Fibroblast of skin of abdomen (primary cell): ENCODE results near the gene NDUFA12.

Source experiments
- DNase-seq: peaks from one replicate; pipeline ENCODE4 v3.0.0-alpha.2; 2013

Gene NDUFA12

DNA sequence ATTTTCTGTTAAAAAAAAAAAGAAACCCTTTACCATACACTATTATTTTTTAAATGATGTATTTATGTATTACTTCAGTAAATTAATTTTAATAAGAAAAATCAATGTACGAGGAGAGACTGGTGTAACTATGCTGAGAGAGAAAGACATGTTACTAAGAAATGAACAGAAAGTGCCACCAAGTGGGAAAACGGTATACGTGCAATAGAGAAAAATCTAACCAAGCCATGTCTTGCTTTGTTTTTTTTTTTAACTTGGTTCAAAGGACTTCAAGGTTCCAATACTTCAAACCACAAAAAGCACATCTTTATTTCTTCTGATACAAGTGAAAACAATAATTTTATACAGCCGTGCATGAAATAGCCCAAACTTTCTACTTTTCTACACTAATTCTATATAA, 22.9 kb downstream of the NDUFA12 start:
- peak; percentile 47 for DNase-seq

GRCh38 chr12:94979941-94980340, 23.6 kb downstream of the NDUFA12 start:
- no peak for DNase-seq

- DNase-seq = no peak
Measured at GRCh38 chr12:94977766-94978468, 25.6 kb downstream of the NDUFA12 start.

- peak; percentile 91 for DNase-seq
Measured at GRCh38 chr12:94973221-94973620, 30.3 kb downstream of the NDUFA12 start.

DNA sequence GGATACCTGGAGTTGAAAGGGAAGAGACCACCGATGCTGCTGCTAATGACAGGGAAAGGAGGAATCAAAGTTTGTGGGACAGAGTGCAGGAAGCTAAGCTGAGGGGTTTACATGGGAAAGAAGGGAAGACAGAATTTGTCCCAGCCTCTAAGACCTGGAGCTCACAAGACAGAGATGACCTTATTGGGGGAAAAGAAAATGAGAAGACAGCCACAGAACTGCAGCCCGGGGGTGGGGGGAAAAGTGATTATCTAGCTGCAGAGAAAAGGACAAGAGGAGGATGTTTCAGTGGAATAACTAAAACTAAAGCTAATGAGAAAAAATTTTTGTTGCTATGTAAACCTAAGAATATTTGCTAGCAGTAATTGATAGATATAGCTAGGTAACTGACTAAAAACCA, 30.7 kb downstream of the NDUFA12 start:
- DNase-seq = peak; percentile 18

GRCh38 chr12:94971923-94972322, 31.6 kb downstream of the NDUFA12 start:
- DNase-seq = no peak

- no peak for DNase-seq
Measured at GRCh38 chr12:94970560-94970959, 32.9 kb downstream of the NDUFA12 start.

- DNase-seq = no peak
Measured at GRCh38 chr12:94969424-94969823, 34.1 kb downstream of the NDUFA12 start.

GRCh38 chr12:94965982-94966630, 37.4 kb downstream of the NDUFA12 start:
- no peak for DNase-seq

- no peak for DNase-seq
Measured at GRCh38 chr12:94963649-94964048, 39.8 kb downstream of the NDUFA12 start.

DNA sequence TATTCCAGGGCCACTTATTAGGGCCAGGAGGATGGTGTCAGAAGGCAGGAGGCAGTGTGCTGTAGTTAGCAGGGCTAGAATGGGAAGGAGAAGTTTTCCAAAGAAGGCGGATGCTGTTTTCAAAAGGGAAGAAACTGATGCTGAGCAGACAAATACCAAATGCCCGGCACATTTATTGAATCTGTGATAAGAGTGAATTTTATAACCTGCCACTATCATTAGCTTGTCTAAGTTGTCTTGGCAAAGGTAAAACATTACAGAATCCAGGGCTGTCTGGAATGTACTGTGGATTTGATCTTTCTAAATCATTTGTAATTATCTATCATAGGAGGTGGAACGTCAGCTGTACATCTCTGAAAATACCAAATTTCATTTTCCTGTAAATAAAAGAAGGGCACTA, 40.8 kb downstream of the NDUFA12 start:
- DNase-seq = no peak

DNA sequence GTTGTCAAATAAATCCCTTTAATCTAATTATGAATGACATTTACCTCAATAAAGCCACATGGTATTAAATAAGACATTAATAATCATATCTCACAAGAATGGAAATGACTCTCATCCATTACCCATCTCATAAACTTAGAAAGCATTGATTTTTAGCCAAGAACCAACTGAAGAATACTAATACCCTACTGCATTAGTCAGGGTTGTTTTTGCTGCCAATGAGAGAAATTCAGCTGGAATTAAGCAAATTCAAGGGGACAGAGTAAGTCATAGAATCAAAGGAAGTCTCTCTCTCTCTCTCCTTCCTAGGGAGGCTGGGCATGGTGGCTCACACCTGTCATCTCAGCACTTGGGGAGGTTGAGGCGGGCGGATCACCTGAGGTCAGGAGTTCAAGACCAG, 41.6 kb downstream of the NDUFA12 start:
- no peak for DNase-seq

DNA sequence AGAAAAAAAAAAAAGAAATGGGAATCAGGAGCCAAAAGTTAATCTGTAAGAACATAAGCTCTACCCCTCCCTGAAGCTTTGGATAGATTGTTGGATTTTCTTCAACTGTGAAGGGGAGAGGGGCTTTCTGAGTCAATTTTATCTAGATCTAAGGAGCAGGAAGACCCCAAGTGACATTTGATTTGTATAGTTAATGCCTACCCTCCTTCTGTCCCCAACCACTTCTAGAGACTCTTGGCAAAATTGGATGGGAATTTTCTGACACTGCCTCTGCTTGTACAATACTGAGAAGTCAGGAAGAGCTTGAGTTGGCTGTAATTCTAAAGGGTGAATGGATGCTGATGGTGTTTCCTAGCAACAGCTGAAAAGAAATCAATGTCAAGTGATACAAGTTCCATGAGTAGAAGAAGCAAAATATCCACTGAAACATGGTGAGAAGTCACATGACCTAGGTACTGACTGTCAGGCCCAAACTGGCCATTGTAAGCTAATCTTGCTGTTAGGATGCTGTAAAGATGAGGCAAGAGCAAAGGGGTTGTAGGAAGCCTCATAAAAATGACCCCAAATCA, 42.2 kb downstream of the NDUFA12 start:
- DNase-seq = no peak

DNA sequence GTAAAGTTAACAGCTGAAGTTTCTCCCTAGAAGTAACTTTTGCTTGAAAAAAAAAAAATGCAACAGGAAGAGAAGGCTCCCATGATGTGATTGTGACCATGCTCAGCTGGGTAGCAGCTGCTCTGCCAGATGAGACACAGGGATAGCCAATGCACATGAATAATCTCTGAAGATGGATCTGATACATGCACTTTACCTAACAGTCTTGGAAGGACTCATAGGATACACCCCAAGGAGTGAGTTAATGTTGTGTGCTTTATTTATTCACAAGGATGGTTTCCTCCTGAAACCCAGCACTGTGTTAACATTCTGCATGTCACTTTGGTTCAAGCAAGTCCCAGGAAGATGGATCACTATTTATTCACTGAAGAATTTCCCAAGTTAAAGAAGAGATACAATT, 46.5 kb downstream of the NDUFA12 start:
- DNase-seq = no peak

DNA sequence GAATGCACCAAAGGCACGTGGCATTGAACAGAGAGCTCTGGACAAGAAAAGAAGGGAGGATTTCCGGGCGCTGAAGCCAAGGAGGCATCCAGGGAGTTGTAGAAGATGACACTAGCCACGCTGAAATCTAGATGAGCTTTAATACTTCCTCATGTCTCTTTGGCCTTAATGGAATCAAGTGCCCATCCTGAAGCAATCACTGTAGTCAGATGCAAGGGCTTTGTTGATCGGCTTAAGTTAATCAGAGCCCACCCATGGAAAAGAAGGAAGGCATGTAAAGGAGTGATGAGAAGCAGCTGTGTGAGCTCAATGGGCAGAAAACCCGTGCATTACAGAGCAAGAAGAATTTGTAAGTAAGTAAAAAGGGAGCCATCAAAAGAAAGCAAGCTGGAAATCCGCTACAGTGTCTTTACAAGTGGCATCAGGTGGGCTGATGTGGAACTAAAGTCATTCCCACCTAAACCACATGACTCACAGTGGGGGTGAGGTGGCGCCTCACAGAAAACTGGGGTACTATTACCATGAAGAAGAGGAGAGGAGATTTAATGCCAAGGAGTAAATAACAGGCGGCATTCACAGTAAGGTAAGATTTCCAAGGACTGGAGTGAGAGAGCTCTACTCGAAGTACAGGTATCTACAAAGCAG, 48.4 kb downstream of the NDUFA12 start:
- DNase-seq = no peak

- peak; percentile 26 for DNase-seq
Measured at GRCh38 chr12:94954029-94954685, 49.3 kb downstream of the NDUFA12 start.

DNA sequence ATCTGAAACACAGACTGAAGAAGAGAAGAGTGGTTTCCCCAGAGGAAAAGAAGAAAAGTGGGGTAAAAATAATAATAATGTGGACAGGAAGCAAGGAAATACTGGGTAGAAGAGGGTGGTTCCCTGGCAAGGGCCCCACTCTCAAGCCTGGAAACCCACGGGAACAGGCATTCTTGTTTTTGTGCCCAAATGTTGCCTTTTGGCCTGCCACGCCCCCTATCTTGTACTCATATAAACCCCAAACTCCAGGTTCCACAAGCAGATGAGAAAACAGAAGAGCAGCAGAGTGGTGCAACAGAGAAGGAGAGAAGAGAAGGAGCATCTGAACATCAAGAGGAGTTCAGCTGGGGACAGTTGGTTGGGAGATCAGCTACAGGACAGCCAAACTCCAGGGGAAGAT, 51.2 kb downstream of the NDUFA12 start:
- no peak for DNase-seq

DNA sequence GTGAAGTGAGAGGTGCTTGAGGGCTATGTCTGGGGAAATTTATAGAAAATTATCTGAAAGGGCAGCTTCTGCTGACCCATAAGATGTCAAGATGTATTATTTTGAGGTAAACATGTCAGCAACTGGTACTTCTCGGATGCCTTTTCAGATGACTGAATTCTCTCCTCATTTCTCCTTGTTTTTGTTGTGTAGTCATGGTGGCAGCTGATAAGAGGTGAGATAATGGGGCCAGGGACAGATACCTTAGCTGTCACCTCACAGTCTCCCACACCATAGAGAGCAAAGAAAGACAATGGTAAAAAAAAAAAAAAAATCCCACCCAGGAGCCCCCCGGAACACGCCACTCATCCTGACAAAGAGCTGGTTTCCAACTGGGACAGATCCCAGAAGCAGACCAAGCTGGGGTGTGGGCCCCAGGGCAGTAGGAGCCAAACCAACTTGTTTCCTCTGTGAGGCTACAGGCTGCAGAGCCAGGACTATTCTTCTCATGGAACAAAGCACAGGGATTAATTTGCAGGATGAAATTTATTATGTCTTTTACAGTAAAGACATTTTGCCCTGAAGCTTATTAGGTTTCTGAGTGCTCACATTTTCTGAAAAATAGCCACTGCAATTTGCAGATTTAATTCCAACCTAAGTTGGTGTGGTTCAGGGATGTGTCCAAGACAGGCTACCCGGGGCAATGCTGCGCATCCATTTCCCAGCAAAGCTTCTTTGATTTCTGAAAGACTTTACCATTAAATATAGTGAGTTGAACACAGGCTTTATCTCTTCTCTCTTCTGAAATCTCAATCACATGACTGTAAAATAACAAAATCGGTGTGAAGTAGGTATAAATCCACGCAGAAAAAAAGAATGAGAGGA, 52.2 kb downstream of the NDUFA12 start:
- no peak for DNase-seq

GRCh38 chr12:94948232-94948810, 55.2 kb downstream of the NDUFA12 start:
- no peak for DNase-seq

DNA sequence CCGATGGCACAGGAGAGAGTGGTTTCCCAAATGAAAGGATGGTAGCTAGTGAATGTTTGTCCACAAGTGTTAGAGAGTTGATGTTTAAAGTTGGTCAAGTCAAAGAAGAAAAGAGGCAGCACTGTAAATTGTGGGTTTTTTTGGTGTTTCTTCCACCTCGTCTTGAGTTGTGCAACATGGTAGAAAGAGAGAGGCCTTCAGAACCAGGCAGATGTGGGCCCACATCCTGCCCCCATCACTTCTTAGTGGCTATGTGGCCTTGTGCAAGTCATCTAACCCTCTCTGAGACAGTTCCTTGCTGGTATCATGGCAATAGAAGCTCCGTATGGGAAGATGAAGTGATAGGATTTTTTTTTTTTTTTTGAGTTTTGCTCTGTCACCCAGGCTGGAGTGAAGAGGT, 60.8 kb downstream of the NDUFA12 start:
- DNase-seq = no peak

DNA sequence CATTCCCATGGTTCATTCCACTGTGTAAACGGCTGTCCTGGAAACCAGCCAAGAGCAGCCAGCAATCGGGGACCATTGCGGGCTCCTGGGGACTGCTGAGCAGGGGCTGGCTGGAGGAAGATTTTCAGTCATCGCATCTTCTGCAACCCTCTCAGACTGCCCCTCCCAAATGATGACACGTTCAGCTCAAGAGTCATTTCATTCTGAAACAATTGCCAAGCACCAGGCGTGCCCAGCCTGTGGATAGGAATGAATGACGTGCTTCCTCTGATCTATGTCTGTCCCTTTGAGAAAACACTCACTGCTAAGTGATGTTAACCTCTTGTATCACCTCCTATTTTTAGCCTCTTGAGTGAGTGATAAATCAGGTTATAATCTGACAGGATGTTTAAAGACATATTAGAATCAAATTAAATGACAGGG, 62.0 kb downstream of the NDUFA12 start:
- peak; percentile 81 for DNase-seq

GRCh38 chr12:94940771-94941170, 62.7 kb downstream of the NDUFA12 start:
- DNase-seq = no peak
